ENCODE measurements around the gene STMN3.
A peak's percentile ranks its signal among the peaks of the same experiment; 100 is the strongest.
"Not testable (repeated sequence)": the region's sequence is repeated elsewhere in the genome, so short reads cannot be mapped to it uniquely, and the experiment has no call there.

STMN3 gene

GRCh38 chr20:63643499-63643898, 9.7 kb downstream of the STMN3 start:
- no peak overlapping the region for H3K4me3 ChIP-seq (ENCODE audit: low read depth, low read length)
- no peak for TF ChIP-seq CTCF (conservative IDR thresholded peaks at IDR 0.05; ENCODE audit: low read depth, low read length)

DNA sequence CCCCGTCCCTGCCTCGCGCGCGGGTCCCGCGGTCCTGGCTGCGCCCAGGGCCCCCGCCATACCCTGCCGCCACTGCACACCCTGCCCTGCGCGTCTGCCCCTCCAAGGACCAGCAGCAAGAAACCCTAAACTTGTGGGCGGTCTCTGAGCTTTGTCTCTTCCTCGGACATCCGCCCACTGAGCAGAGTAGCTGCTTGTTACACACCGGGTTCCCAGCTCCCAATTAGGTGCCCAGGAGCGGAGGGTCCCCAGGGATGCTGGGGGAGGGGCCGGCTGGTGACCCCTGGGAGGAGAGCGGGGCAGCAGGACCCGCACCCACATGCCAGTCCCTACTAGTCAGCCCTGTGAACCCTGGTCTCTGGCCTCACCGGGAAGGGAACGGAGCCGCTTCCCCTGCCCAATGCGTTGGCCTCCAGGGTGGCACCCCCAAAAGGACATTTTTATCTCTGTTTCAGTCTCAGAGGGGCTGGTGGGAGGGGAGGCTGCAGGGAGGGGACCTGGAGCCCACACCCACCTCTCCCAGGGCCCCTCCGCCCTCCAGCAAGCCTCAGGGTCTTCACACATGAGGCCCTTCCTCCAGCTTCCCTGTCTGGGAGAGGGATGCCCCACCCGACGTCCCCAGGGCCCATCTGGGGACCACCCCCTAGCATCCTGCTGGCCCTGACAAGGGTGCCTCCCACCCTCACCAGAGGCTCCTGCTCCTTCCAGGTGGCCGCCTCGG, 10.5 kb downstream of the STMN3 start:
- DNase-seq (ENCODE audit: low read depth): no peak
- peak overlapping the region; percentile 53 for H3K4me3 ChIP-seq (ENCODE audit: low read depth, low read length)
- TF ChIP-seq CTCF (conservative IDR thresholded peaks at IDR 0.05; ENCODE audit: low read depth, low read length): no peak

More at GRCh38 chr20:63643499-63643898, 9.7 kb downstream of the STMN3 start:
- no peak for DNase-seq (ENCODE audit: low read depth)

DNA sequence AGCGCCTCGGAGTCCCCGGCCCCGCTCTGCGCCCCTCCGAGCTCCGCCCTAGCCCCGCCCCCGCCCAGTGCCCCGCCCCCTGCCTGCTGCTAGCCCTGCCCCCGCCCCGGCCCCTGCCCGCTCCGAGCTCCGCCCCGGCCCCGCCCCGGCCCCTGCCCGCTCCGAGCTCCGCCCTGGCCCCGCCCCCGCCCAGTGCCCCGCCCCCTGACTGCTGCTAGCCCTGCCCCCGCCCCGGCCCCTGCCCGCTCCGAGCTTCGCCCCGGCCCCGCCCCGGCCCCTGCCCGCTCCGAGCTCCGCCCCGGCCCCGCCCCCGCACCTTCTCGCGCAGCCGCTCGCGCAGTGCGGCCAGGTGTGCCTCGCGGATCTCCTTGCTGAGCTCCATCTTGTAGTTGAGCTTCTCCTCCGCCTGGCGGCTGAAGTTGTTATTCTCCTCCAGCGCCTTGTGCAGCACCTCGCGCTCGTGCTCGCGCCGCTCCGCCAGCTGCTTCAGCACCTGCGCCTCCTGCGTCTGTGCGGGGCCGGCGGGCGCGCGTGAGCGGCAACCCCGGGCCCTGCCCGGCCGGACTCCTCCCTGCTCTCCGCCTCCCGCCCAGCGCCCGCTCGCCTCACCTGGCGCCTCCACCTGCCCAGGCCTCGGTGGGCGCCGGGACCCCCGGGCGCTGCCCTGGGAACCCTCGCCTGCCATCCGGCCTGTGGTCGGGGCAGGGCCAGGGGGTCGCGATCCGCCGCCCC, 11.3 kb downstream of the STMN3 start:
- peak overlapping the region; percentile 57 for H3K4me3 ChIP-seq (ENCODE audit: low read depth, low read length)
- DNase-seq (ENCODE audit: low read depth): peak; percentile 85
- peak; percentile 52 for TF ChIP-seq CTCF (conservative IDR thresholded peaks at IDR 0.05; ENCODE audit: low read depth, low read length)

- peak; percentile 50 for DNase-seq (ENCODE audit: low read depth)
- TF ChIP-seq CTCF (conservative IDR thresholded peaks at IDR 0.05; ENCODE audit: low read depth, low read length): no peak
- H3K4me3 ChIP-seq (ENCODE audit: low read depth, low read length): peak overlapping the region; percentile 57
Observed at GRCh38 chr20:63641146-63641791, 12.0 kb downstream of the STMN3 start.

GRCh38 chr20:63640686-63641085, 12.5 kb downstream of the STMN3 start:
- DNase-seq (ENCODE audit: low read depth); H3K4me3 ChIP-seq (ENCODE audit: low read depth, low read length): not testable (repeated sequence)

DNA sequence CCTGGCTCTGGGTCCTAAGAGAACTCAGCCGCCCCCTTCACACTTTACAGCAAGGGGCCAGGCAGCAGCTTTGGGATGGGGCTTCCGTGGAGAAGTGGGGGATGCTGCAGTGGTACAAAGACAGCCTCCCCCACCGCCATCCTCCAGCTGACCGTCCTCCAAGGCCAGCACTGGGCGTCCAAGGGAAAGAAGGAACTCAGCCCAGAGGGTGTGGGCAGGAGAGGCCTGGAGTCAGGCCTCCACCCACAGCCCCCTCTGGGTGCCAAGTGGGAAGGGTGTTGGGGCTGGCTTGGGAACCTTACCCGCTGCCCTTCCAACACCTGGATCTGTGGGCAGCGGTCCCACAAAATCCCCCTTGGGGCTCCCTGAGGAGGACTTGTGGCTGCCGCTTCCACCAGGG, 13.1 kb downstream of the STMN3 start:
- TF ChIP-seq CTCF (conservative IDR thresholded peaks at IDR 0.05; ENCODE audit: low read depth, low read length): no peak
- H3K4me3 ChIP-seq (ENCODE audit: low read depth, low read length): no peak overlapping the region
- no peak for DNase-seq (ENCODE audit: low read depth)
